NCI-H128 (cell line): Measurements from ENCODE around the gene ATP2C1.
"Not testable (repeated sequence)": the region's sequence is repeated elsewhere in the genome, so short reads cannot be mapped to it uniquely, and the experiment has no call there.

Experiments
- DNase-seq: peaks from one replicate; lab custom pipeline; 2025; ENCODE audit not compliant: unreplicated experiment; lab: John Stamatoyannopoulos, UW

ATP2C1 gene

GRCh38 chr3:130935761-130936492, 42.0 kb downstream of the ATP2C1 start:
- no peak for DNase-seq

- DNase-seq: no peak
These were observed 45.9 kb downstream of the ATP2C1 start for GRCh38 chr3:130939753-130940152.

- no peak for DNase-seq
These were observed 47.9 kb downstream of the ATP2C1 start for GRCh38 chr3:130941793-130942192.

GRCh38 chr3:130946882-130947281, 53.0 kb downstream of the ATP2C1 start:
- no peak for DNase-seq

- DNase-seq: no peak
These were observed 54.3 kb downstream of the ATP2C1 start for GRCh38 chr3:130948001-130948773.

- DNase-seq: no peak
These were observed 55.0 kb downstream of the ATP2C1 start for GRCh38 chr3:130948929-130949328.

- no peak for DNase-seq
These were observed 56.2 kb downstream of the ATP2C1 start for GRCh38 chr3:130950124-130950523.

- DNase-seq: no peak
These were observed 56.8 kb downstream of the ATP2C1 start for GRCh38 chr3:130950641-130951040.

GRCh38 chr3:130955481-130955880, 61.6 kb downstream of the ATP2C1 start:
- DNase-seq: no peak

GRCh38 chr3:130956281-130956680, 62.4 kb downstream of the ATP2C1 start:
- no peak for DNase-seq

GRCh38 chr3:130956721-130957120, 62.8 kb downstream of the ATP2C1 start:
- no peak for DNase-seq

- no peak for DNase-seq
These were observed 66.4 kb downstream of the ATP2C1 start for GRCh38 chr3:130960139-130960795.

GRCh38 chr3:130961458-130961857, 67.6 kb downstream of the ATP2C1 start:
- DNase-seq: no peak

- no peak for DNase-seq
These were observed 69.6 kb downstream of the ATP2C1 start for GRCh38 chr3:130963444-130963843.

GRCh38 chr3:130963878-130964277, 70.0 kb downstream of the ATP2C1 start:
- no peak for DNase-seq

- DNase-seq: no peak
These were observed 73.4 kb downstream of the ATP2C1 start for GRCh38 chr3:130967281-130967680.

GRCh38 chr3:130968221-130968620, 74.3 kb downstream of the ATP2C1 start:
- DNase-seq: no peak

- DNase-seq: no peak
These were observed 75.7 kb downstream of the ATP2C1 start for GRCh38 chr3:130969621-130970020.

- DNase-seq: no peak
These were observed 77.3 kb downstream of the ATP2C1 start for GRCh38 chr3:130971208-130971607.

GRCh38 chr3:130972592-130972991, 78.7 kb downstream of the ATP2C1 start:
- not testable (repeated sequence) for DNase-seq

- no peak for DNase-seq
These were observed 79.5 kb downstream of the ATP2C1 start for GRCh38 chr3:130973406-130973805.

GRCh38 chr3:130974201-130974600, 80.3 kb downstream of the ATP2C1 start:
- DNase-seq: no peak
